ENCODE results near the gene GAB2. TPM values are rescaled to one million over a fixed set of nuclear protein-coding genes. Genes with fewer than 3 reads are reported as not detected.

Gene GAB2
- polyA plus RNA-seq, 3 donors, result 2.8 to 39.4 (median 4.4) TPM

GRCh38 chr11:78261828-78262227 is 155.8 kb downstream of the GAB2 start:
- no peak for DNase-seq
- WGBS (ENCODE audit: insufficient coverage), result 100% methylated on average over 3 of the region's 4 CpGs
- Histone ChIP-seq H3K9ac (ENCODE audit: insufficient read depth, low read length, poor library complexity, severe bottlenecking) (no peak overlapping the region), H4K20me1 (ENCODE audit: insufficient read depth, low read length) (peaks cover 93% of the 10 kb centered on the region), H3K36me3 (replicated peaks in 1 of 2; ENCODE audit: control insufficient read depth in 1 of 2, insufficient read depth in 2 of 2, low read length in 2 of 2) (no peaks in the 10 kb centered on the region), H3K79me2 (ENCODE audit: insufficient read depth, low read length) (peaks cover 77% of the 10 kb centered on the region), H3K4me2 (replicated peaks; ENCODE audit: extremely low read depth, low read length, poor library complexity, severe bottlenecking) (no peak overlapping the region), H3K27me3 (ENCODE audit: control insufficient read depth in 2 of 2, insufficient read depth in 2 of 2, low read length in 2 of 2) (no peaks in the 10 kb centered on the region), H3K4me3 (replicated peaks in 1 of 3; ENCODE audit: low read depth in 2 of 3, low read length in 3 of 3) (no peak overlapping the region), H3K9me3 (replicated peaks in 1 of 2; ENCODE audit: control insufficient read depth in 1 of 2, insufficient read depth in 1 of 2, low read length in 2 of 2) (no peaks in the 10 kb centered on the region), H2AFZ (ENCODE audit: insufficient read depth, low read depth, low read length, poor library complexity, severe bottlenecking) (no peak overlapping the region), H3K27ac (ENCODE audit: low read depth in 1 of 2, low read length in 2 of 2) (no peak overlapping the region), H3K4me1 (ENCODE audit: control insufficient read depth in 1 of 2, insufficient read depth in 2 of 2, low read length in 2 of 2) (peaks cover 9 to 17% of the 10 kb centered on the region in 2 donors)
- intact Hi-C loops (cut with micrococcal nuclease), result no loop called here
- H3K4me3 Mint-ChIP-seq, result no peak overlapping the region
- no peaks in the 10 kb centered on the region for H3K9me3 Mint-ChIP-seq
- H3K4me1 Mint-ChIP-seq, result peaks cover 19% of the 10 kb centered on the region
- no peaks in the 10 kb centered on the region for H3K27me3 Mint-ChIP-seq (ENCODE audit: low read depth in 3 of 3)
- TF ChIP-seq CTCF (IDR thresholded peaks at IDR 0.05), result no peak
- no peak overlapping the region for H3K27ac Mint-ChIP-seq
- H3K36me3 Mint-ChIP-seq, result peaks cover 16 to 29% of the 10 kb centered on the region in 2 donors

GRCh38 chr11:78261367-78261766 is 156.3 kb downstream of the GAB2 start:
- no peak overlapping the region for H3K9ac ChIP-seq (ENCODE audit: insufficient read depth, low read length, poor library complexity, severe bottlenecking)
- intact Hi-C loops (cut with micrococcal nuclease), result no loop called here
- Mint-ChIP-seq H3K9me3 (no peaks in the 10 kb centered on the region), H3K27me3 (ENCODE audit: low read depth in 3 of 3) (no peaks in the 10 kb centered on the region), H3K36me3 (peaks cover 17 to 30% of the 10 kb centered on the region in 2 donors), H3K4me3 (no peak overlapping the region), H3K27ac (no peak overlapping the region), H3K4me1 (peaks cover 18% of the 10 kb centered on the region)
- H2AFZ ChIP-seq (ENCODE audit: insufficient read depth, low read depth, low read length, poor library complexity, severe bottlenecking), result no peak overlapping the region
- no peak for DNase-seq
- H4K20me1 ChIP-seq (ENCODE audit: insufficient read depth, low read length), result peaks cover 93% of the 10 kb centered on the region
- H3K4me3 ChIP-seq (replicated peaks in 1 of 3; ENCODE audit: low read depth in 2 of 3, low read length in 3 of 3), result no peak overlapping the region
- no peak overlapping the region for H3K27ac ChIP-seq (ENCODE audit: low read depth in 1 of 2, low read length in 2 of 2)
- TF ChIP-seq CTCF (IDR thresholded peaks at IDR 0.05), result no peak
- no peaks in the 10 kb centered on the region for H3K9me3 ChIP-seq (replicated peaks in 1 of 2; ENCODE audit: control insufficient read depth in 1 of 2, insufficient read depth in 1 of 2, low read length in 2 of 2)
- H3K4me1 ChIP-seq (ENCODE audit: control insufficient read depth in 1 of 2, insufficient read depth in 2 of 2, low read length in 2 of 2), result peaks cover 10 to 16% of the 10 kb centered on the region in 2 donors
- no peak overlapping the region for H3K4me2 ChIP-seq (replicated peaks; ENCODE audit: extremely low read depth, low read length, poor library complexity, severe bottlenecking)
- peaks cover 77% of the 10 kb centered on the region for H3K79me2 ChIP-seq (ENCODE audit: insufficient read depth, low read length)
- WGBS (ENCODE audit: insufficient coverage), result 98% methylated on average over 4 of the region's 4 CpGs
- H3K36me3 ChIP-seq (replicated peaks in 1 of 2; ENCODE audit: control insufficient read depth in 1 of 2, insufficient read depth in 2 of 2, low read length in 2 of 2), result no peaks in the 10 kb centered on the region
- H3K27me3 ChIP-seq (ENCODE audit: control insufficient read depth in 2 of 2, insufficient read depth in 2 of 2, low read length in 2 of 2), result no peaks in the 10 kb centered on the region

Measured in CD14-positive monocyte (primary cell).